ENCODE data around the gene SETMAR. TPM values are rescaled to one million over a fixed set of nuclear protein-coding genes. Genes with fewer than 3 reads are reported as not detected.
A peak's percentile ranks its signal among the peaks of the same experiment; 100 is the strongest.

Gene SETMAR
- total and polyA plus RNA-seq, 2 of the 13 experiments (the other 11 are each of a cell fraction or from before 2014, with no cell fraction given) = 7.0 to 16.7 TPM

- TF ChIP-seq TFDP1 (CRISPR knock-in tag; IDR thresholded peaks at IDR 0.05; ENCODE audit: borderline replicate concordance) (peak; percentile 86), ASH2L (IDR thresholded peaks at IDR 0.05; ENCODE audit: insufficient read length, low read depth, low read length) (peak; percentile 79), RNF2 (conservative IDR thresholded peaks at IDR 0.05; ENCODE audit: low read depth) (peak; percentile 70; the same call in 1 of the 2 replicates), PBX2 (CRISPR knock-in tag; IDR thresholded peaks at IDR 0.05) (peak; percentile 35; the same call in 1 of the 2 replicates), ZNF33A (CRISPR knock-in tag; IDR thresholded peaks at IDR 0.05; ENCODE audit: borderline replicate concordance) (no peak)
- TF ChIP-seq, protein P1, sequence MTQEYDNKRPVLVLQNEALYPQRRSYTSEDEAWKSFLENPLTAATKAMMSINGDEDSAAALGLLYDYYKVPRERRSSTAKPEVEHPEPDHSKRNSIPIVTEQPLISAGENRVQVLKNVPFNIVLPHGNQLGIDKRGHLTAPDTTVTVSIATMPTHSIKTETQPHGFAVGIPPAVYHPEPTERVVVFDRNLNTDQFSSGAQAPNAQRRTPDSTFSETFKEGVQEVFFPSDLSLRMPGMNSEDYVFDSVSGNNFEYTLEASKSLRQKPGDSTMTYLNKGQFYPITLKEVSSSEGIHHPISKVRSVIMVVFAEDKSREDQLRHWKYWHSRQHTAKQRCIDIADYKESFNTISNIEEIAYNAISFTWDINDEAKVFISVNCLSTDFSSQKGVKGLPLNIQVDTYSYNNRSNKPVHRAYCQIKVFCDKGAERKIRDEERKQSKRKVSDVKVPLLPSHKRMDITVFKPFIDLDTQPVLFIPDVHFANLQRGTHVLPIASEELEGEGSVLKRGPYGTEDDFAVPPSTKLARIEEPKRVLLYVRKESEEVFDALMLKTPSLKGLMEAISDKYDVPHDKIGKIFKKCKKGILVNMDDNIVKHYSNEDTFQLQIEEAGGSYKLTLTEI (CRISPR knock-in tag; conservative IDR thresholded peaks at IDR 0.05) = no peak
- TF ChIP-seq, protein P2, sequence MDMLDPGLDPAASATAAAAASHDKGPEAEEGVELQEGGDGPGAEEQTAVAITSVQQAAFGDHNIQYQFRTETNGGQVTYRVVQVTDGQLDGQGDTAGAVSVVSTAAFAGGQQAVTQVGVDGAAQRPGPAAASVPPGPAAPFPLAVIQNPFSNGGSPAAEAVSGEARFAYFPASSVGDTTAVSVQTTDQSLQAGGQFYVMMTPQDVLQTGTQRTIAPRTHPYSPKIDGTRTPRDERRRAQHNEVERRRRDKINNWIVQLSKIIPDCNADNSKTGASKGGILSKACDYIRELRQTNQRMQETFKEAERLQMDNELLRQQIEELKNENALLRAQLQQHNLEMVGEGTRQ (IDR thresholded peaks at IDR 0.05; ENCODE audit: low read depth, low read length) = peak; percentile 53; the same call in 1 of the 2 replicates
- TF ChIP-seq, protein P2 (CRISPR knock-in tag; IDR thresholded peaks at IDR 0.05; ENCODE audit: borderline replicate concordance) = peak; percentile 68; the same call in 1 of the 2 replicates
Observed at GRCh38 chr3:4303187-4304123, at the start of gene SETMAR (continued).
